Measurements from ENCODE around the gene CFAP90.

The CFAP90 gene

DNA sequence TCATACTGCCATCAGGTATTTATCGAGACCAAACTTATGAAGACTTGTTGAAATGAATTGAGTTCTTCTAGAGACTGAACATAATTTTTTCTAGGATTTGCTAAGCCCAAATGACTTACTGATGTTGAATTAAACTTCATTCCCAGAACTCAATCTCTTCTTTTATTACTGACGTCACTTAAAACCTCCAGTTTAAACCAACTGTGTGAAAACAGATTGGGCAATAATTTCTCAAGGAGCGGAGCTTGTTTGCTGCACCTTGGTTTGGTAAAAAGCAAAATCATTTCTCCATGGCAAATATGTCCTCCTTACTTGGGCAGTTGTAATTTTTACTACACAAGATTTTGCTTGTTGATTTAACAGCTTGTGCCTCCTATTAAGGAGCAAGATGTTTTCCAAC is 37.4 kb downstream of the CFAP90 start:
- H3K4me3 ChIP-seq (replicated peaks; ENCODE audit: low read depth, low read length), result no peak overlapping the region
- TF ChIP-seq, protein P1, sequence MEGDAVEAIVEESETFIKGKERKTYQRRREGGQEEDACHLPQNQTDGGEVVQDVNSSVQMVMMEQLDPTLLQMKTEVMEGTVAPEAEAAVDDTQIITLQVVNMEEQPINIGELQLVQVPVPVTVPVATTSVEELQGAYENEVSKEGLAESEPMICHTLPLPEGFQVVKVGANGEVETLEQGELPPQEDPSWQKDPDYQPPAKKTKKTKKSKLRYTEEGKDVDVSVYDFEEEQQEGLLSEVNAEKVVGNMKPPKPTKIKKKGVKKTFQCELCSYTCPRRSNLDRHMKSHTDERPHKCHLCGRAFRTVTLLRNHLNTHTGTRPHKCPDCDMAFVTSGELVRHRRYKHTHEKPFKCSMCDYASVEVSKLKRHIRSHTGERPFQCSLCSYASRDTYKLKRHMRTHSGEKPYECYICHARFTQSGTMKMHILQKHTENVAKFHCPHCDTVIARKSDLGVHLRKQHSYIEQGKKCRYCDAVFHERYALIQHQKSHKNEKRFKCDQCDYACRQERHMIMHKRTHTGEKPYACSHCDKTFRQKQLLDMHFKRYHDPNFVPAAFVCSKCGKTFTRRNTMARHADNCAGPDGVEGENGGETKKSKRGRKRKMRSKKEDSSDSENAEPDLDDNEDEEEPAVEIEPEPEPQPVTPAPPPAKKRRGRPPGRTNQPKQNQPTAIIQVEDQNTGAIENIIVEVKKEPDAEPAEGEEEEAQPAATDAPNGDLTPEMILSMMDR (IDR thresholded peaks at IDR 0.05; ENCODE audit: insufficient read depth, low read length, poor library complexity, severe bottlenecking), result no peak
- no peak for DNase-seq (ENCODE audit: extremely low read depth, insufficient read length)
- no peaks in the 10 kb centered on the region for H3K27me3 ChIP-seq (replicated peaks; ENCODE audit: control insufficient read depth, insufficient read depth, low read length)
- H3K36me3 ChIP-seq (ENCODE audit: control insufficient read depth, insufficient read depth, low read length), result no peaks in the 10 kb centered on the region

DNA sequence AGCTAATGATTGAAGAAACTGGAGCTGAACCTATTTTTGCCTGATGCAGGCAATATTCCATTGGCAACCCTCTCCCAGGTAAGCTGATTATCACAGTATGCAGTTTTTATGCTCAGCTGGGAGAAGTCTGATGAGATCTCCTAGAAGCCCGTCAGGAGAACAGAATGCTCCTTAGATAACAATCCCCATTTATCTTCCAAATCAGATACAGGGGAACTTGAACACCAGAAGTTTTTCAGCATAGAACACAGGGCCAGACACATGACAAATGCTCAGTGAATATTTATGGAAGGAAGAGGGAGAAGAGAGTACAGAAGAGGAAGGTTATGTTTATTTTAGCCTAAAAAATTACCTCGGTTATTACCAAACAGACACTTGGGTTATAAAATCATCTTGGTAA is 37.9 kb downstream of the CFAP90 start:
- no peak overlapping the region for H3K4me3 ChIP-seq (replicated peaks; ENCODE audit: low read depth, low read length)
- no peaks in the 10 kb centered on the region for H3K27me3 ChIP-seq (replicated peaks; ENCODE audit: control insufficient read depth, insufficient read depth, low read length)
- DNase-seq (ENCODE audit: extremely low read depth, insufficient read length), result no peak
- TF ChIP-seq, protein P1 (IDR thresholded peaks at IDR 0.05; ENCODE audit: insufficient read depth, low read length, poor library complexity, severe bottlenecking), result no peak
- no peaks in the 10 kb centered on the region for H3K36me3 ChIP-seq (ENCODE audit: control insufficient read depth, insufficient read depth, low read length)

DNA sequence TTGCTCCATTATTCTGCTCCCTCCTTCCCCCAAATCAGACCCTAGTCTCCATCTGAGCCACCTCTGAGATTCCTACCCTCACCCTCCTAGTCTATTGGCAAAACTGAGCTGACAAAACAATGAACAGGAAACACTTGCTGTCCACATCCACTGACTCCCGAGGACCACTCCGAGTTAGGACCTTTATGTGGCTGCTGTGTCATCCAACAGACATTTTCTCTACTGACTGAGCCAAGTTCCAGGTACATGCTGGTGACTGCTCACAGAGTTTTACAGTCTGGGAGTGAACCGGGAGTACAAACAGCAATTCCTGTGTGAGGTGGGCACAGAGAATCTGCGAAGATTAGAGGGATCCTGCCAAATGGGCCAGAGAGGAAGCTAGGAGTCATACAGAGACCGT is 39.2 kb downstream of the CFAP90 start:
- Histone ChIP-seq H3K4me3 (replicated peaks; ENCODE audit: low read depth, low read length) (no peak overlapping the region), H3K27me3 (replicated peaks; ENCODE audit: control insufficient read depth, insufficient read depth, low read length) (no peaks in the 10 kb centered on the region), H3K36me3 (ENCODE audit: control insufficient read depth, insufficient read depth, low read length) (no peaks in the 10 kb centered on the region)
- TF ChIP-seq, protein P1 (IDR thresholded peaks at IDR 0.05; ENCODE audit: insufficient read depth, low read length, poor library complexity, severe bottlenecking), result no peak
- no peak for DNase-seq (ENCODE audit: extremely low read depth, insufficient read length)

DNA sequence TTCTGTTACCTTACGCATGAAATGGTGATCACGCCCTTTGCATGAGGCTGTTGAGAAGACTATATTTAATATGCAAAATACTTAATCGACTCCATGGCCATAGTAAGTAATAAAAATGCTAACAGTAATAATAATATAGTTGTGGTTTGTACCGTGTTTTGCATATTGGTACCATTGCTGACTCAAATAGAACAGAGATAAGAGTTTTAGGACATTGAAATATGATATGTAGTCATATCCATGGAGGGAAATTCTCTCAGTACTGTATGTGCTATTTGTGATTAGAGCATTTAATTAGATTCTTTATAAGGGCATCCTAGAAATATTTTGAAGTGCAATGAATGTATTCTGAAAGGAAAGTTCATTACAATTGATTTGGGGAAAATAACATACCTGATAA is 41.9 kb downstream of the CFAP90 start:
- Histone ChIP-seq H3K4me3 (replicated peaks; ENCODE audit: low read depth, low read length) (no peak overlapping the region), H3K27me3 (replicated peaks; ENCODE audit: control insufficient read depth, insufficient read depth, low read length) (no peaks in the 10 kb centered on the region), H3K36me3 (ENCODE audit: control insufficient read depth, insufficient read depth, low read length) (no peaks in the 10 kb centered on the region)
- DNase-seq (ENCODE audit: extremely low read depth, insufficient read length), result no peak
- TF ChIP-seq, protein P1 (IDR thresholded peaks at IDR 0.05; ENCODE audit: insufficient read depth, low read length, poor library complexity, severe bottlenecking), result no peak

DNA sequence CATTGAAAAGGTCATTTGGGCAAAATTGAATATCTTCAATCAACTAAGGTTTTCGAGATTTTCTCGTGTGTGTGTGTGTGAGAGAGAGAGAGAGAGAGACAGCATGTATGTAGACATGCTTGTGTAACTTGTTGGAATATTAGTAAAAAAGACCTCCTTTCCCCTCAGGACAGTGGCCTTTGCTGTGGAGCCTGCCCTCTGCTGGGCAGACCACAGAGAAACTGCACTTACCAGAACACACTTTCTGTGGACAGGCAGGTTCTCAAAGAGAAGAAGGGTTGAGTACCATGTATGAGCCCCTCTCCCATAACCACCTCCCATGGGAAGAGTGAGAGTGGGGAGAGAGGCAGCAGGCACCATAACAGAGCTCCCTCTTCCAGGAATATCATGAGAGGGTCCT is 45.6 kb downstream of the CFAP90 start:
- TF ChIP-seq, protein P1 (IDR thresholded peaks at IDR 0.05; ENCODE audit: insufficient read depth, low read length, poor library complexity, severe bottlenecking), result peak; percentile 55
- DNase-seq (ENCODE audit: extremely low read depth, insufficient read length), result no peak
- Histone ChIP-seq H3K4me3 (replicated peaks; ENCODE audit: low read depth, low read length) (no peak overlapping the region), H3K27me3 (replicated peaks; ENCODE audit: control insufficient read depth, insufficient read depth, low read length) (no peaks in the 10 kb centered on the region), H3K36me3 (ENCODE audit: control insufficient read depth, insufficient read depth, low read length) (no peaks in the 10 kb centered on the region)

DNA sequence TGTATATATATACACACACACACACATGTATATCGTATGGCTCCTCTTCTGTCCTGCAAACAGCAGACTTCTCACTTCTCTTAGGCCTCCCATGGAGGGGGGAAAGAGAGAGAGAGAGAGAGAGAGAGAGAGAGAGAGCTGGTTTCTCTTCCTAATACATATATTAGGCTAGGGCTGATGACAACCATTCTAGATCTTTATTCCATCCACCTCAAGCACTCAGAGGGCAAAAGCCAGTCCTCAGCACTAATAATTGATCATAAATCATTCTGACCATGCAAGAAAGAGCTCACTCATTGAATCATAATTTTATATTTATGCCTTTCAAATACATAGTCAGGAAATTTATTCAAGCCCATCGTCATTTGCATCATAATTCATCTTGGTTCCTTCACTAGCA is 47.0 kb downstream of the CFAP90 start:
- no peak for DNase-seq (ENCODE audit: extremely low read depth, insufficient read length)
- Histone ChIP-seq H3K27me3 (replicated peaks; ENCODE audit: control insufficient read depth, insufficient read depth, low read length) (no peaks in the 10 kb centered on the region), H3K36me3 (ENCODE audit: control insufficient read depth, insufficient read depth, low read length) (no peaks in the 10 kb centered on the region), H3K4me3 (replicated peaks; ENCODE audit: low read depth, low read length) (no peak overlapping the region)
- TF ChIP-seq, protein P1 (IDR thresholded peaks at IDR 0.05; ENCODE audit: insufficient read depth, low read length, poor library complexity, severe bottlenecking), result no peak

Measured in GM06990 (cell line).